Common myeloid progenitor, CD34-positive (primary cell): Measurements from ENCODE around the gene ADPRHL1.
A peak's percentile ranks its signal among the peaks of the same experiment; 100 is the strongest.
"Not testable (repeated sequence)": the region's sequence is repeated elsewhere in the genome, so short reads cannot be mapped to it uniquely, and the experiment has no call there.

Experiments used
- CTCF ChIA-PET: fragments of 350-600 bp; sonication (Branson Sonifier 250); formaldehyde crosslinking; loops from one replicate; lab custom pipeline; 2021; ENCODE audit warnings: antibody characterized with exemption; lab: Charles Lee
- POLR2A ChIA-PET: fragments of 350-600 bp; sonication (Branson Sonifier 250); formaldehyde crosslinking; loops from one replicate; lab custom pipeline; 2021; ENCODE audit warnings: antibody characterized with exemption; lab: Charles Lee
- DNase-seq, 3 donors: peaks; one replicate each; pipeline versions ENCODE4 v3.0.0 to v3.0.0-alpha.2; 2013
- H3K27ac ChIP-seq, 2 experiments: 1 replicate in 1 of 2; 2 replicates in 1 of 2; pipeline ENCODE4 v1.7.0; 2013; ENCODE audit warnings: inconsistent platforms in 2 of 2, low read length in 2 of 2, mild to moderate bottlenecking in 2 of 2, low read depth in 1 of 2, moderate library complexity in 1 of 2; ENCODE audit not compliant: severe bottlenecking in 2 of 2, insufficient read depth in 1 of 2, poor library complexity in 1 of 2
- H3K27me3 ChIP-seq, 5 experiments: replicated peaks in 2 of 5; 1 replicate in 3 of 5; 2 replicates in 2 of 5; pipeline versions ENCODE4 v1.6.1 to v1.7.0; 2013; ENCODE audit warnings: low read length in 4 of 5, mild to moderate bottlenecking in 2 of 5, moderate library complexity in 2 of 5, inconsistent platforms in 1 of 5; ENCODE audit not compliant: insufficient read depth in 5 of 5, control insufficient read depth in 4 of 5
- H3K36me3 ChIP-seq, 4 experiments: 1 replicate in 2 of 4; 2 replicates in 2 of 4; pipeline versions ENCODE4 v1.6.1 to v1.7.0; 2013; ENCODE audit warnings: low read length in 3 of 4, control low read depth in 1 of 4, mild to moderate bottlenecking in 1 of 4; ENCODE audit not compliant: control insufficient read depth in 4 of 4, insufficient read depth in 4 of 4
- H3K4me1 ChIP-seq, 4 experiments: 1 replicate in 3 of 4; 2 replicates in 1 of 4; pipeline versions ENCODE4 v1.6.1 to v1.7.1; 2013; ENCODE audit warnings: low read length in 3 of 4, mild to moderate bottlenecking in 3 of 4, control low read depth in 1 of 4, inconsistent platforms in 1 of 4, moderate library complexity in 1 of 4; ENCODE audit not compliant: control insufficient read depth in 4 of 4, insufficient read depth in 4 of 4; ENCODE audit errors: control extremely low read depth in 1 of 4
- H3K4me3 ChIP-seq, 7 experiments: 1 replicate in 4 of 7; 2 replicates in 3 of 7; pipeline versions ENCODE4 v1.5.1 to v1.7.0; 2013; ENCODE audit warnings: mild to moderate bottlenecking in 7 of 7, low read length in 6 of 7, moderate library complexity in 6 of 7, inconsistent platforms in 2 of 7, low read depth in 2 of 7, control low read depth in 1 of 7; ENCODE audit not compliant: insufficient read depth in 4 of 7, control insufficient read depth in 1 of 7; ENCODE audit errors: extremely low read depth in 1 of 7
- H3K9me3 ChIP-seq, 5 experiments: 1 replicate in 4 of 5; 2 replicates in 1 of 5; pipeline versions ENCODE4 v1.6.1 to v1.7.1; 2013; ENCODE audit warnings: low read length in 4 of 5, mild to moderate bottlenecking in 2 of 5, inconsistent platforms in 1 of 5, low read depth in 1 of 5, moderate library complexity in 1 of 5; ENCODE audit not compliant: control insufficient read depth in 4 of 5, insufficient read depth in 2 of 5; ENCODE audit errors: control extremely low read depth in 1 of 5
- WGBS: methylation state at CpG from one replicate; pipeline ENCODE4 v1.1.5; 2013; ENCODE audit not compliant: insufficient coverage; 5-methylcytosine and 5-hydroxymethylcytosine counted together

ADPRHL1 gene

GRCh38 chr13:113451951-113452421 lies 1.3 kb downstream of the ADPRHL1 start:
- no peak overlapping the region for H3K4me3 ChIP-seq
- H3K27me3 ChIP-seq: no peaks in the 10 kb centered on the region
- WGBS: over 99% methylated on average over 24 of the region's 24 CpGs
- H3K4me1 ChIP-seq: no peaks in the 10 kb centered on the region
- H3K9me3 ChIP-seq: no peaks in the 10 kb centered on the region
- DNase-seq: no peak
- no peak overlapping the region for H3K27ac ChIP-seq
- H3K36me3 ChIP-seq: peaks cover 0 to 24% (median 19%) of the 10 kb centered on the region in 4 experiments
- POLR2A ChIA-PET: no interaction called here
- CTCF ChIA-PET: interaction anchor here (0.8 to 2.1 kb wide), 4 partner anchors 14 to 111 kb away, joined by 3 to 7 read pairs (median 3); no protein-coding TSS in a partner anchor

DNA sequence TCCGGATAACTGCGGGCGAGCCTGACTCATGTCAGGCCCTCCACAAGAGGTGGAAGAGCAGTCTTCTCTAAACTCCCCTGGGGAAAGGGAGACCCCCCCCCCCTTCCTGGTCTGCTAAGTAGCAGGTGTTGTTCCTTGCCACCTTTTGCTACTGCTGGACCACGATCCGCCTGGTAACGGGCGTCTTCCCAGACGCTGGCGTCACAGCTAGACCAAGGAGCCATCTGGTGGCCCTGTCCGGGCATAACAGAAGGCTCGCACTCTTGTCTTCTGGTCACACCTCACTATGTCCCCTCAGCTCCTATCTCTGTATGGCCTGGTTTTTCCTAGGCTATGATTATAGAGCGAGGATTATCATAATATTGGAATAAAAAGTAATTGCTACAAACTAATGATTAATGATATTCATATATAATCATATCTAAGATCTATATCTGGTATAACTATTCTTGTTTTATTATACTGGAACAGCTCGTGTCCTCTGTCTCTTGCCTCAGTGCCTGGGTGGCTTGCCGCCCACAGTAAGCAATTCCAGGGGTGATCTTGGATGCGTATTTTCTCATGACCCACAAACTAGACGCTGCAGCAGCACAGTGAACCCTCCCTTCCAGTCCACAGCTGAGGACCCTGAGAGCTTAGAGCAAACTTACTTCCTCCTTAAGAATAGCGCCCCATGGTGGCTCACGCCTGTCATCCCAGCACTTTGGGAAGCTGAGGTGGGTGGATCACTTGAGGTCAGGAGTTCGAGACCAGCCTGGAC lies 2.2 kb downstream of the ADPRHL1 start:
- H3K9me3 ChIP-seq, POLR2A ChIA-PET, H3K27ac ChIP-seq, H3K4me1 ChIP-seq, H3K4me3 ChIP-seq, H3K27me3 ChIP-seq: not testable (repeated sequence)
- WGBS: 96% methylated on average over 10 of the region's 19 CpGs
- CTCF ChIA-PET: interaction anchor here (0.7 to 2.1 kb wide), 5 partner anchors 14 to 112 kb away, joined by 3 to 7 read pairs (median 4); no protein-coding TSS in a partner anchor
- H3K36me3 ChIP-seq: peaks cover 0 to 17% (median 12%) of the 10 kb centered on the region in 4 experiments
- DNase-seq: peak in 2 of 3 donors; percentile 21 to 32

- H3K27me3 ChIP-seq, POLR2A ChIA-PET, H3K27ac ChIP-seq, H3K4me1 ChIP-seq, H3K4me3 ChIP-seq, DNase-seq, H3K9me3 ChIP-seq: not testable (repeated sequence)
- CTCF ChIA-PET: interaction anchor here (1.4 kb wide), 1 partner anchor 14 kb away, joined by 4 read pairs; no protein-coding TSS in a partner anchor
- H3K36me3 ChIP-seq: peaks cover 0 to 14% (median 8%) of the 10 kb centered on the region in 4 experiments
- 100% methylated on average over 3 of the region's 9 CpGs for WGBS
Measured at GRCh38 chr13:113450348-113450744, 2.9 kb downstream of the ADPRHL1 start.

GRCh38 chr13:113449693-113450347 lies 3.5 kb downstream of the ADPRHL1 start:
- Histone ChIP-seq H3K9me3 (no peaks in the 10 kb centered on the region), H3K4me3 (no peak overlapping the region), H3K4me1 (no peaks in the 10 kb centered on the region), H3K27ac (peak overlapping the region in 1 of 2 experiments; percentile 49), H3K36me3 (peaks cover 0 to 10% (median 4%) of the 10 kb centered on the region in 4 experiments), H3K27me3 (no peaks in the 10 kb centered on the region)
- no peak for DNase-seq
- ChIA-PET POLR2A (no interaction called here), CTCF (interaction anchor here (1.3 to 1.4 kb wide), 2 partner anchors 8 to 15 kb away, joined by 4 read pairs; no protein-coding TSS in a partner anchor)
- 95% methylated on average over 13 of the region's 13 CpGs for WGBS

- no peak for DNase-seq
- CTCF ChIA-PET: interaction anchor here (0.6 to 1.3 kb wide), 2 partner anchors 9 to 136 kb away, joined by 4 to 6 read pairs; no protein-coding TSS in a partner anchor
- Histone ChIP-seq H3K4me1 (no peaks in the 10 kb centered on the region), H3K9me3 (no peaks in the 10 kb centered on the region), H3K36me3 (peaks cover 0 to 7% (median 3%) of the 10 kb centered on the region in 4 experiments), H3K27ac (peak overlapping the region in 1 of 2 experiments; percentile 49), H3K4me3 (no peak overlapping the region), H3K27me3 (no peaks in the 10 kb centered on the region)
- 92% methylated on average over 27 of the region's 29 CpGs for WGBS
- POLR2A ChIA-PET: no interaction called here
Measured at GRCh38 chr13:113448885-113449692, 4.2 kb downstream of the ADPRHL1 start.

GRCh38 chr13:113448545-113448884 lies 4.8 kb downstream of the ADPRHL1 start:
- Histone ChIP-seq H3K27ac (no peak overlapping the region), H3K4me1 (no peaks in the 10 kb centered on the region), H3K27me3 (no peaks in the 10 kb centered on the region), H3K4me3 (no peak overlapping the region), H3K36me3 (peaks cover 0 to 5% (median under 1%) of the 10 kb centered on the region in 4 experiments), H3K9me3 (no peaks in the 10 kb centered on the region)
- ChIA-PET CTCF (interaction anchor here (0.6 kb wide), 1 partner anchor 135 kb away, joined by 6 read pairs; no protein-coding TSS in a partner anchor), POLR2A (no interaction called here)
- 52% methylated on average over 3 of the region's 6 CpGs for WGBS
- no peak for DNase-seq
